Neural cell (in vitro differentiated cells): ENCODE data around the gene CDK9. TPM values are rescaled to one million over a fixed set of nuclear protein-coding genes. Genes with fewer than 3 reads are reported as not detected.

Experiments
- H2AFZ ChIP-seq: fragments of 200-600, 300-800 bp; sonication (generic), shearing (Covaris generic); 2 replicates; pipeline ENCODE4 v1.6.0; 2014; ENCODE audit warnings: low read depth, mild to moderate bottlenecking, antibody characterized with exemption, low read length, moderate library complexity
- H3F3A ChIP-seq: fragments of 200-600 bp; shearing (Covaris generic); 2 replicates; pipeline ENCODE4 v1.6.1; 2016; ENCODE audit warnings: mild to moderate bottlenecking, moderate library complexity, mixed read lengths, antibody characterized with exemption, low read length; ENCODE audit not compliant: insufficient read depth, poor library complexity, severe bottlenecking
- H3K27ac ChIP-seq: fragments of 200-600, 300-800 bp; sonication (generic), shearing (Covaris generic); 2 replicates; pipeline ENCODE4 v1.5.1; 2014; ENCODE audit warnings: mild to moderate bottlenecking, low read length, moderate library complexity
- H3K27me3 ChIP-seq: fragments of 300-800, 200-600 bp; sonication (generic), shearing (Covaris generic); 2 replicates; pipeline ENCODE4 v1.6.0; 2014; ENCODE audit warnings: mild to moderate bottlenecking, low read depth, low read length, moderate library complexity; ENCODE audit not compliant: insufficient read depth
- H3K36me3 ChIP-seq: fragments of 300-800, 200-600 bp; sonication (generic), shearing (Covaris generic); 2 replicates; pipeline ENCODE4 v1.5.1; 2014; ENCODE audit warnings: mild to moderate bottlenecking, antibody characterized with exemption, low read length, moderate library complexity; ENCODE audit not compliant: insufficient read depth
- H3K4me2 ChIP-seq: fragments of 300-800, 200-600 bp; sonication (generic), shearing (Covaris generic); 2 replicates; pipeline ENCODE4 v1.6.0; 2014; ENCODE audit warnings: mild to moderate bottlenecking, low read length
- H3K4me3 ChIP-seq: fragments of 300-800, 200-600 bp; sonication (generic), shearing (Covaris generic); 2 replicates; pipeline ENCODE4 v1.5.1; 2014; ENCODE audit warnings: mild to moderate bottlenecking, low read length, moderate library complexity
- H3K79me2 ChIP-seq: fragments of 200-600 bp; shearing (Covaris generic); replicated peaks from 2 replicates; pipeline ENCODE4 v1.6.0; 2014; ENCODE audit warnings: mild to moderate bottlenecking, low read length, moderate library complexity; ENCODE audit not compliant: insufficient read depth
- H3K9ac ChIP-seq: fragments of 300-800, 200-600 bp; sonication (generic), shearing (Covaris generic); 2 replicates; pipeline ENCODE4 v1.6.1; 2016; ENCODE audit warnings: mild to moderate bottlenecking, low read length, mixed read lengths
- H3K9me2 ChIP-seq: fragments of 200-600 bp; shearing (Covaris generic); 2 replicates; pipeline ENCODE4 v1.6.1; 2016; ENCODE audit warnings: mild to moderate bottlenecking, low read length, mixed read lengths; ENCODE audit not compliant: insufficient read depth
- H3K9me3 ChIP-seq: fragments of 200-600, 300-800 bp; sonication (generic), shearing (Covaris generic); 2 replicates; pipeline ENCODE4 v1.6.1; 2016; ENCODE audit warnings: mild to moderate bottlenecking, mixed run types, low read length, moderate library complexity, mixed read lengths
- H4K20me1 ChIP-seq: fragments of 200-600 bp; shearing (Covaris generic); 2 replicates; pipeline ENCODE4 v1.6.1; 2016; ENCODE audit warnings: mild to moderate bottlenecking, mixed run types; ENCODE audit not compliant: insufficient read depth
- EP300 ChIP-seq: fragments of 450-650 bp; conservative IDR thresholded peaks from 2 replicates; pipeline ENCODE4 v1.6.1; 2014; ENCODE audit warnings: antibody characterized with exemption, mild to moderate bottlenecking, moderate library complexity; ENCODE audit not compliant: poor library complexity, severe bottlenecking
- EZH2 ChIP-seq: fragments of 200-600, 300-800 bp; shearing (Covaris generic), sonication (generic); IDR thresholded peaks from 2 replicates; pipeline ENCODE4 v1.6.1; 2014; ENCODE audit warnings: antibody characterized with exemption, low read length, borderline replicate concordance, mild to moderate bottlenecking; ENCODE audit not compliant: insufficient read depth, poor library complexity, severe bottlenecking
- MXI1 ChIP-seq: fragments of 450-650 bp; conservative IDR thresholded peaks from 2 replicates; pipeline ENCODE4 v1.6.1; 2014; ENCODE audit warnings: antibody characterized with exemption, mild to moderate bottlenecking; ENCODE audit not compliant: poor library complexity, severe bottlenecking
- POLR2AphosphoS5 ChIP-seq: IDR thresholded peaks from 2 replicates; pipeline ENCODE4 v1.6.1; 2012
- RAD21 ChIP-seq: fragments of 450-650 bp; conservative IDR thresholded peaks from 2 replicates; pipeline ENCODE4 v1.6.1; 2014; ENCODE audit warnings: antibody characterized with exemption, mild to moderate bottlenecking, moderate library complexity
- REST ChIP-seq: IDR thresholded peaks from 2 replicates; pipeline ENCODE4 v1.6.1; 2012; ENCODE audit warnings: borderline replicate concordance
- SMC3 ChIP-seq: fragments of 450-650 bp; conservative IDR thresholded peaks from 2 replicates; pipeline ENCODE4 v1.6.1; 2014; ENCODE audit warnings: antibody characterized with exemption, mild to moderate bottlenecking, moderate library complexity; ENCODE audit not compliant: poor library complexity
- TAF1 ChIP-seq: IDR thresholded peaks from 2 replicates; pipeline ENCODE4 v1.6.1; 2012; ENCODE audit warnings: low read depth
- polyA plus RNA-seq: library from polyadenylated mRNA; depleted of rRNA; stranded (reverse); fragments of >200 nt; gene quantifications from 2 replicates; pipeline ENCODE4 v1.2.3, GENCODE V29; 2014
- TF ChIP-seq, protein P1 (sequence below): fragments of 450-650 bp; IDR thresholded peaks from 2 replicates; pipeline ENCODE4 v1.5.1; 2014; ENCODE audit warnings: antibody characterized with exemption, mild to moderate bottlenecking, moderate library complexity; ENCODE audit not compliant: poor library complexity, severe bottlenecking

The CDK9 gene
- polyA plus RNA-seq, 1 donor from 2014 or later: 195 TPM

GRCh38 chr9:127809002-127809539, 23.2 kb downstream of the CDK9 start:
- Histone ChIP-seq H3F3A (no peaks in the 10 kb centered on the region), H3K4me2 (no peak overlapping the region), H3K79me2 (peaks cover 2% of the 10 kb centered on the region), H3K4me3 (no peak overlapping the region), H3K27ac (no peak overlapping the region), H3K27me3 (no peaks in the 10 kb centered on the region), H2AFZ (no peak overlapping the region), H3K9me3 (no peaks in the 10 kb centered on the region), H3K9me2 (no peaks in the 10 kb centered on the region), H3K9ac (no peak overlapping the region), H4K20me1 (no peaks in the 10 kb centered on the region), H3K36me3 (no peaks in the 10 kb centered on the region)
- TF ChIP-seq EP300: no peak
- no peak for TF ChIP-seq RAD21
- no peak for TF ChIP-seq TAF1
- TF ChIP-seq SMC3: no peak
- TF ChIP-seq, protein P1, sequence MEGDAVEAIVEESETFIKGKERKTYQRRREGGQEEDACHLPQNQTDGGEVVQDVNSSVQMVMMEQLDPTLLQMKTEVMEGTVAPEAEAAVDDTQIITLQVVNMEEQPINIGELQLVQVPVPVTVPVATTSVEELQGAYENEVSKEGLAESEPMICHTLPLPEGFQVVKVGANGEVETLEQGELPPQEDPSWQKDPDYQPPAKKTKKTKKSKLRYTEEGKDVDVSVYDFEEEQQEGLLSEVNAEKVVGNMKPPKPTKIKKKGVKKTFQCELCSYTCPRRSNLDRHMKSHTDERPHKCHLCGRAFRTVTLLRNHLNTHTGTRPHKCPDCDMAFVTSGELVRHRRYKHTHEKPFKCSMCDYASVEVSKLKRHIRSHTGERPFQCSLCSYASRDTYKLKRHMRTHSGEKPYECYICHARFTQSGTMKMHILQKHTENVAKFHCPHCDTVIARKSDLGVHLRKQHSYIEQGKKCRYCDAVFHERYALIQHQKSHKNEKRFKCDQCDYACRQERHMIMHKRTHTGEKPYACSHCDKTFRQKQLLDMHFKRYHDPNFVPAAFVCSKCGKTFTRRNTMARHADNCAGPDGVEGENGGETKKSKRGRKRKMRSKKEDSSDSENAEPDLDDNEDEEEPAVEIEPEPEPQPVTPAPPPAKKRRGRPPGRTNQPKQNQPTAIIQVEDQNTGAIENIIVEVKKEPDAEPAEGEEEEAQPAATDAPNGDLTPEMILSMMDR: no peak
- no peak for TF ChIP-seq POLR2AphosphoS5
- no peak for TF ChIP-seq REST

DNA sequence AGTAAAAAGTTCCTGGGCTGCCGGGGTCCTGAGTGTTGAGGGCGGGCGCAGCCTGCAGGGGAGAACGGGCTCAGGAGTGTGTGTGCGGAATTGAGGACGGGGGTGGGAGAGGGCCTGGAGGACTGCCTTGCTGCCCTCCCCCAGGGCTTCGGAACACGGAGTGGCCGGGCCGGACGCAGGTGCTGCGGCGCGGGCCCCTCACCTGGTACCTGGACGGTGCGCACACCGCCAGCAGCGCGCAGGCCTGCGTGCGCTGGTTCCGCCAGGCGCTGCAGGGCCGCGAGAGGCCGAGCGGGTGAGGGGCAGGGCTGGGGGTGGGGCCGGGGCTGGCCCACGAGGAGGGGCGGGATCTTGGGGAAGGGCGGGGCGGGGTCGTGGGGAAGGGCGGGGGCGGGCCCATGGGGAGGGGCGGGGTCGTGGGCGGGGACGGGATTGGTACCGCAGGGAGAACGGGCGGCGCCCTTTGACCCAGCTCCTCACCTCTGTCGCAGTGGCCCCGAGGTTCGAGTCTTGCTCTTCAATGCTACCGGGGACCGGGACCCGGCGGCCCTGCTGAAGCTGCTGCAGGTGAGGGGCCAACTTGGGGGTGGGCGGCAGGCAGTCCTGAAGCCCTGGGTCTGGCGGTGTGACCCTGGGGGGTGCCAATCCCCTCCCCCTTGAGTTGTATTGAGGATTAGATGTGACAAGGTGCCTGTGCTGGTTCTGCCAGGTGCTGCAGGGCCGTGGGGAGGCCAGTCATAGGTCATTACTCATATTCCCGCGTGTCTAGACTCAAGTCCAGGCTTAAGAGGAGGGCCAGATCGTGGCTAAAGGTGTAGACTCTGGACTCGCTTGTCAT, 23.9 kb downstream of the CDK9 start:
- Histone ChIP-seq H3K79me2 (no peaks in the 10 kb centered on the region), H3K9me2 (no peaks in the 10 kb centered on the region), H3K9ac (no peak overlapping the region), H3K9me3 (no peaks in the 10 kb centered on the region), H4K20me1 (no peaks in the 10 kb centered on the region), H3K4me3 (no peak overlapping the region), H3K4me2 (no peak overlapping the region), H3K36me3 (no peaks in the 10 kb centered on the region), H3K27me3 (no peaks in the 10 kb centered on the region), H3K27ac (no peak overlapping the region), H3F3A (no peaks in the 10 kb centered on the region), H2AFZ (no peak overlapping the region)
- TF ChIP-seq MXI1: no peak
- TF ChIP-seq, protein P1: no peak
- TF ChIP-seq EP300: no peak
- TF ChIP-seq EZH2: no peak
- TF ChIP-seq SMC3: no peak
- no peak for TF ChIP-seq TAF1
- no peak for TF ChIP-seq REST
- no peak for TF ChIP-seq POLR2AphosphoS5
- TF ChIP-seq RAD21: no peak
